Tibial artery (tissue), 4 donors: Measurements from ENCODE around the gene B3GNT3.

Experiments
- DNase-seq, 2 donors: peaks; one replicate each; pipeline ENCODE4 v3.0.0-alpha.2; 2019
- H3K27ac ChIP-seq, 2 donors: fragments of 200-600 bp; sonication (generic) in 1 of 2; 1 replicate in 1 of 2; 2 replicates in 1 of 2; pipeline ENCODE4 v1.5.1; 2018 to 2019; ENCODE audit warnings: mild to moderate bottlenecking in 1 of 2
- H3K27me3 ChIP-seq, 2 donors: fragments of 200-600 bp; sonication (generic) in 1 of 2; one replicate each; pipeline versions ENCODE4 v1.5.1 to v1.6.0; 2016 to 2019
- H3K36me3 ChIP-seq, 3 donors: fragments of 200-600 bp; sonication (generic) in 2 of 3; one replicate each; pipeline ENCODE4 v1.5.1; 2016 to 2019; ENCODE audit warnings: mild to moderate bottlenecking in 2 of 3
- H3K4me1 ChIP-seq, 4 donors: fragments of 200-600 bp; sonication (generic) in 2 of 4; 1 replicate in 3 of 4; 2 replicates in 1 of 4; pipeline ENCODE4 v1.5.1; 2016 to 2019
- H3K4me3 ChIP-seq, 2 donors: fragments of 200-600 bp; sonication (generic) in 1 of 2; 1 replicate in 1 of 2; 2 replicates in 1 of 2; pipeline ENCODE4 v1.5.1; 2018 to 2019; ENCODE audit warnings: mild to moderate bottlenecking in 2 of 2
- H3K9me3 ChIP-seq, 3 donors: fragments of 200-600 bp; sonication (generic) in 1 of 3; one replicate each; pipeline ENCODE4 v1.5.1; 2016 to 2019
- CTCF ChIP-seq, 2 experiments: fragments of 200-600 bp in 1 of 2; fragments of 450-650 bp in 1 of 2; IDR thresholded peaks; one replicate each; pipeline ENCODE4 v1.5.1; 2017 to 2019; ENCODE audit warnings: antibody characterized with exemption in 2 of 2, mild to moderate bottlenecking in 1 of 2, moderate library complexity in 1 of 2
- intact Hi-C: fragments of 100-400 bp; cut with DNase I; formaldehyde crosslinking; loops from one replicate; pipeline ENCODE4 v1.15.0; 2023; ENCODE audit warnings: low total_unique reads

B3GNT3 gene

GRCh38 chr19:17826508-17827056, 31.6 kb downstream of the B3GNT3 start:
- TF ChIP-seq CTCF (IDR thresholded peaks at IDR 0.05): no peak
- DNase-seq: no peak
- H3K27me3 ChIP-seq: peaks cover 0 to 68% of the 10 kb centered on the region in 2 donors
- no peak overlapping the region for H3K4me3 ChIP-seq
- H3K36me3 ChIP-seq: no peaks in the 10 kb centered on the region
- H3K27ac ChIP-seq: no peak overlapping the region
- intact Hi-C loops: no loop called here
- no peaks in the 10 kb centered on the region for H3K9me3 ChIP-seq
- peaks cover 0 to 8% (median 0%) of the 10 kb centered on the region in 4 donors for H3K4me1 ChIP-seq

- no peak for TF ChIP-seq CTCF (IDR thresholded peaks at IDR 0.05)
- H3K27ac ChIP-seq: no peak overlapping the region
- intact Hi-C loops: no loop called here
- no peak for DNase-seq
- H3K27me3 ChIP-seq: peaks cover 0 to 82% of the 10 kb centered on the region in 2 donors
- H3K36me3 ChIP-seq: no peaks in the 10 kb centered on the region
- H3K9me3 ChIP-seq: no peaks in the 10 kb centered on the region
- peaks cover 0 to 8% (median 0%) of the 10 kb centered on the region in 4 donors for H3K4me1 ChIP-seq
- no peak overlapping the region for H3K4me3 ChIP-seq
These were observed 35.1 kb downstream of the B3GNT3 start for GRCh38 chr19:17829855-17830566.

GRCh38 chr19:17830567-17831418, 35.9 kb downstream of the B3GNT3 start:
- Histone ChIP-seq H3K9me3 (no peaks in the 10 kb centered on the region), H3K27ac (no peak overlapping the region), H3K4me3 (no peak overlapping the region), H3K36me3 (no peaks in the 10 kb centered on the region), H3K4me1 (peaks cover 0 to 8% (median 0%) of the 10 kb centered on the region in 4 donors), H3K27me3 (peaks cover 0 to 84% of the 10 kb centered on the region in 2 donors)
- TF ChIP-seq CTCF (IDR thresholded peaks at IDR 0.05): no peak
- DNase-seq: no peak
- intact Hi-C loops: no loop called here

GRCh38 chr19:17831419-17831888, 36.5 kb downstream of the B3GNT3 start:
- Histone ChIP-seq H3K4me3 (no peak overlapping the region), H3K4me1 (peaks cover 0 to 8% (median 0%) of the 10 kb centered on the region in 4 donors), H3K27ac (no peak overlapping the region), H3K36me3 (no peaks in the 10 kb centered on the region), H3K27me3 (peaks cover 0 to 81% of the 10 kb centered on the region in 2 donors), H3K9me3 (no peaks in the 10 kb centered on the region)
- no peak for TF ChIP-seq CTCF (IDR thresholded peaks at IDR 0.05)
- DNase-seq: no peak
- intact Hi-C loops: no loop called here

GRCh38 chr19:17832443-17833208, 37.7 kb downstream of the B3GNT3 start:
- Histone ChIP-seq H3K4me1 (peaks cover 0 to 8% (median 0%) of the 10 kb centered on the region in 4 donors), H3K27me3 (peaks cover 0 to 75% of the 10 kb centered on the region in 2 donors), H3K9me3 (no peaks in the 10 kb centered on the region), H3K4me3 (no peak overlapping the region), H3K27ac (no peak overlapping the region), H3K36me3 (no peaks in the 10 kb centered on the region)
- TF ChIP-seq CTCF (IDR thresholded peaks at IDR 0.05): no peak
- intact Hi-C loops: no loop called here
- DNase-seq: no peak
